Islet of Langerhans (tissue), 1 donor: ENCODE measurements around the gene KIAA0319L.

Experiments used
- FAIRE-seq: peaks from one replicate; lab custom pipeline; 2011; peaks lifted over from hg19 to GRCh38; lab: Jason Lieb, UNC

Gene KIAA0319L

GRCh38 chr1:35443768-35444518, 113.3 kb downstream of the KIAA0319L start:
- no peak for FAIRE-seq

- FAIRE-seq = no peak
Observed at GRCh38 chr1:35442734-35443133, 114.5 kb downstream of the KIAA0319L start.

GRCh38 chr1:35441926-35442579, 115.2 kb downstream of the KIAA0319L start:
- FAIRE-seq = no peak

GRCh38 chr1:35439626-35440025, 117.6 kb downstream of the KIAA0319L start:
- FAIRE-seq = no peak

- no peak for FAIRE-seq
Observed at GRCh38 chr1:35437200-35437599, 120.0 kb downstream of the KIAA0319L start.

GRCh38 chr1:35436078-35436477, 121.1 kb downstream of the KIAA0319L start:
- FAIRE-seq = no peak

- no peak for FAIRE-seq
Observed at GRCh38 chr1:35434703-35435102, 122.5 kb downstream of the KIAA0319L start.

GRCh38 chr1:35433714-35434113, 123.5 kb downstream of the KIAA0319L start:
- no peak for FAIRE-seq

- no peak for FAIRE-seq
Observed at GRCh38 chr1:35432231-35432630, 125.0 kb downstream of the KIAA0319L start.

- FAIRE-seq = no peak
Observed at GRCh38 chr1:35431173-35431599, 126.0 kb downstream of the KIAA0319L start.

GRCh38 chr1:35430762-35431161, 126.4 kb downstream of the KIAA0319L start:
- FAIRE-seq = no peak

GRCh38 chr1:35428360-35428759, 128.8 kb downstream of the KIAA0319L start:
- no peak for FAIRE-seq

- FAIRE-seq = no peak
Observed at GRCh38 chr1:35426097-35426586, 131.1 kb downstream of the KIAA0319L start.

- no peak for FAIRE-seq
Observed at GRCh38 chr1:35408925-35409324, 148.3 kb downstream of the KIAA0319L start.

- FAIRE-seq = no peak
Observed at GRCh38 chr1:35407743-35408142, 149.5 kb downstream of the KIAA0319L start.

- FAIRE-seq = no peak
Observed at GRCh38 chr1:35406103-35406502, 151.1 kb downstream of the KIAA0319L start.

GRCh38 chr1:35401049-35401448, 156.2 kb downstream of the KIAA0319L start:
- no peak for FAIRE-seq

GRCh38 chr1:35398739-35399138, 158.5 kb downstream of the KIAA0319L start:
- no peak for FAIRE-seq

- no peak for FAIRE-seq
Observed at GRCh38 chr1:35394386-35394785, 162.8 kb downstream of the KIAA0319L start.

GRCh38 chr1:35390600-35391494, 166.4 kb downstream of the KIAA0319L start:
- FAIRE-seq = no peak

GRCh38 chr1:35386959-35387358, 170.2 kb downstream of the KIAA0319L start:
- no peak for FAIRE-seq

GRCh38 chr1:35386290-35386689, 170.9 kb downstream of the KIAA0319L start:
- no peak for FAIRE-seq
